ENCODE measurements around the gene FIGNL2.

FIGNL2 gene

DNA sequence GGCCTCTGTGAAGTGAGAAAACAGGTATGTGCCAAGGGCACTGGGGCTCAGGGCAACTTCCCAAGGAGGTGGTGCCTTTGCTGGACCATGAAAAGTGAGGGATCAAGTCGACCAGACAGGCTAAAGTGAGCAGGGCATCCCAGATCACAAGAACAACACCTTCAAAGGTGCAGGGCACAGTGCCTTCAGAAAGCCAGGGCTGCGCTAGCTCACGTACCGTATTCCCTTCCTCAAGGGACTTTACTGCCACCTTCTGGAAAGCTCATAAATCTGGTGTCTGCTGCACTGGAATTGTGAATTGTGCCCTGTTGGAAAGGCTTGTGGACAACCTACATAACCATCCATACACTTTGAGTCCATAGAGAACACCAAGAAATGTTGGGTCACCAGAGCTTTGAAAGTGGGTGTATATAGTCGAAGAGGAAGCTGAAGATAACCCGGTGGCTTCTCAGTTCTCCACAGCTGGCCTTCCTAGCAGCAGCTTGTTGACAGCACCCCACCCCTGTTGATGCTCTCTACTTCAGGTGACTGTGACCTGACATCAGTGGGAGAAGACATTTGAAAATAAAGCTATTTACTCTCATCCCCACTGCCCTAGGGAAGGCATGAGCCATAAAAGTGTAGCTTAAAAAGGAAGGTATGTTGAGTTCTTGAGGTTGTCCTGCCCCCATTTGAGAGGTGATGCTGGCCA is 24.5 kb downstream of the FIGNL2 start:
- peak; percentile 62 for TF ChIP-seq CTCF (IDR thresholded peaks at IDR 0.05; ENCODE audit: low read depth, low read length)
- peak; percentile 54 for DNase-seq (ENCODE audit: low read depth, low spot score)
- in situ Hi-C loops (cut with HindIII; ENCODE audit: low sequenced_read_pairs): no loop called here
- H3K4me3 ChIP-seq (ENCODE audit: low read depth, low read length): no peak overlapping the region

- TF ChIP-seq CTCF (IDR thresholded peaks at IDR 0.05; ENCODE audit: low read depth, low read length): no peak
Measured at GRCh38 chr12:51822956-51823355, 25.6 kb downstream of the FIGNL2 start.

GRCh38 chr12:51822261-51822616 is 26.3 kb downstream of the FIGNL2 start:
- TF ChIP-seq CTCF (IDR thresholded peaks at IDR 0.05; ENCODE audit: low read depth, low read length): no peak
- peak overlapping the region; percentile 18 for H3K4me3 ChIP-seq (ENCODE audit: low read depth, low read length)
- in situ Hi-C loops (cut with HindIII; ENCODE audit: low sequenced_read_pairs): no loop called here
- no peak for DNase-seq (ENCODE audit: low read depth, low spot score)

More at GRCh38 chr12:51822956-51823355, 25.6 kb downstream of the FIGNL2 start:
- DNase-seq (ENCODE audit: low read depth, low spot score): no peak
- no peak overlapping the region for H3K4me3 ChIP-seq (ENCODE audit: low read depth, low read length)
- in situ Hi-C loops (cut with HindIII; ENCODE audit: low sequenced_read_pairs): no loop called here

DNA sequence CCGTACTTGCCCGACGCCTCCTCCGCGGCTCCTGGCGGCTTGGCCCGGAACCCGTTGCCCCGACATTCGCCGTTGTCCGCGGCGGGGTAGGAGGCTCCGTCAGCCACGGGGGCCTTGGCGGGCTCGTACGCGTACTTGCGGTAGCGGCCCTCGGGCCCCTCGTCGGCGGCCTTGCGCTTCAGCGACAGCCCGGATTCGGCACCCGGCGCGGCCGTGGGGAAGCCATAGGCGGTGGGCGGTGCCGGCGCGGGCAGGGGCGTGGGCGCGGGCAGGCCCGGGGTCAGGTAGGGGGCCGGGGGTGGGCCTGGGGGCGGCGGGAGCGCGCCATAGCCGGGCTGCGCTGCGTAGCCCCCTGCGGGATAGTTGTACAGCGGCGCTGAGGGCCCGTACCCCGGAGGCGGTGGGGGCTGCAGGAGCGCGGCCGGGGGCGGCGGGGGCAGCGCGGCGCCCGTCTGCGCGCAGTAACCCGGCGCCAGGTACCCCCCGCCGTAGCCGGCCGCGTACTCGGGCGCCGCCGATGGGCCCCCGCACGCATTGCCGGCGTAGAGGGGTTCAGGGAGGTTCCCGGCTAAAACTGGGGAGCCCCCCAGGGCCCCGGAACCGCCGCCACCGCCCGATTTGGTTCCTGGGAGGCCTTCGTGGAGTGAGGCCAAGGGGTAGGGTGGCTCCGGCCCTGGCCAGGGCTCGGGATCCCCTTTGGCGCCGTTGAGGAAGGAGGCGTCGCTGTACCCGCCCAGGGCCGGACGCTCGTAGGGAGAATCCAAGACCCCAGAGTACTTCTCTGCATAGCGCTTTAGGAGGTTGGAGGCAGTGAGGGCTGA is 26.9 kb downstream of the FIGNL2 start:
- DNase-seq (ENCODE audit: low read depth, low spot score): no peak
- no peak for TF ChIP-seq CTCF (IDR thresholded peaks at IDR 0.05; ENCODE audit: low read depth, low read length)
- in situ Hi-C loops (cut with HindIII; ENCODE audit: low sequenced_read_pairs): no loop called here
- H3K4me3 ChIP-seq (ENCODE audit: low read depth, low read length): peak overlapping the region; percentile 44

DNA sequence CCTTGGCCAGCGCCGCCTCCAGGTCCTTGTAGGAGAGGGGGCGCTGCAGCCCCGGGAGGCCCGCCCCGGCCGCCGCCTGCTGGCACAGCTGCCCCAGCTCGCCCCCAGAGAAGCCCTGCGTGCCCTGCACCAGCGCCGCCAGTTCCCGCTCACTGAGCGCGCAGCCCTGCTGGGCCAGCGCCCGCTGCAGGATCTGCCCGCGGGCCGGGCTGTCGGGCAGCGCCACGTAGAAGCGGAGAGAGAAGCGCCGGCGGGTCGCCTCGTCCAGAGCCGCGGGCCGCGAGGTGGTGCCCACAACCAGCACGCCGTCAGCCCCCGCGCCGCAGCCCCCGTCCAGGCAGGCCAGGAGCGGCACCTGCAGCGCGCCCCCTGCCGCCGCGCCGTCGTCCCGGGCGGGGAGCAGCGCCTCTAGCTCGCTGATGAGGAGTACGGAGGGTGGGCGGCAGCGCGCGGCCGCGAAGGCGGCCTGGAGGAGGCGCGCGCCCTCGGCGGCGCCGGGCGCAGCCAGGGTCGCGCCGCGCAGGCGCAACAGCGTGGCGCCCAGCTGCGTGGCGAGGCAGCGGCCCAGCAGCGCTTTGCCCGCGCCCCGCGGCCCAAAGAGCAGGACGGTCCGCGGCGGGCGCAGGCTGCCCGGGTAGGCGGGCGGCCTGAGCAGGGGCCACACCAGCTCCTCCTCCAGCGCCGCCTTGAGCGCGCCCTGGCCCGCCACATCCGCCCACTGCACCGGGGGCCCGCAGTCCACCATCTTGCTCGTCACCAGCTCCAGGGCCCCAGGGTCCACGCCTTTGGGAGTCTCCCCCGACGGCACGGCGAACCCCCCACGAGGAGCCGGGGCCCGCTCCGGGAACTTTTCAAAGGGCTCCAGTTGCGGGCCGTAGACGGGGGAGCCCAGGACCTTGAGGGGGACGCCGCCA is 27.7 kb downstream of the FIGNL2 start:
- in situ Hi-C loops (cut with HindIII; ENCODE audit: low sequenced_read_pairs): no loop called here
- DNase-seq (ENCODE audit: low read depth, low spot score): peak; percentile 38
- H3K4me3 ChIP-seq (ENCODE audit: low read depth, low read length): peak overlapping the region; percentile 44
- TF ChIP-seq CTCF (IDR thresholded peaks at IDR 0.05; ENCODE audit: low read depth, low read length): peak; percentile 11

Data from astrocyte of the spinal cord (primary cell).